HepG2 (cell line): ENCODE results near the gene ACSS1. TPM values are rescaled to one million over a fixed set of nuclear protein-coding genes. Genes with fewer than 3 reads are reported as not detected.

ENCODE experiments used
- ADNP ChIP-seq: sonication (generic); formaldehyde crosslinking; IDR thresholded peaks from 2 replicates; pipeline ENCODE4 v1.4.0; 2020; ENCODE audit warnings: missing genetic modification reagents
- ARID2 ChIP-seq: sonication (generic); formaldehyde crosslinking; IDR thresholded peaks from 2 replicates; pipeline ENCODE4 v1.8.1; 2022; ENCODE audit warnings: mild to moderate bottlenecking, missing genetic modification reagents, borderline replicate concordance
- CBX2 ChIP-seq, 2 experiments: fragments of 200-600 bp in 1 of 2; sonication (generic); formaldehyde crosslinking in 1 of 2; IDR thresholded peaks; 2 replicates each; pipeline versions ENCODE4 v1.7.0 to v1.8.1; 2018 to 2022; ENCODE audit warnings: low read depth in 2 of 2, low read length in 1 of 2, mild to moderate bottlenecking in 1 of 2, missing genetic modification reagents in 1 of 2
- ERF ChIP-seq: IDR thresholded peaks from 2 replicates; pipeline ENCODE4 v1.6.1; 2018; ENCODE audit warnings: missing biosample characterization, missing genetic modification reagents
- MEIS2 ChIP-seq: sonication (generic); formaldehyde crosslinking; IDR thresholded peaks from 2 replicates; pipeline ENCODE4 v1.9.0; 2021; ENCODE audit warnings: mild to moderate bottlenecking, missing genetic modification reagents
- NCOA5 ChIP-seq: sonication (generic); formaldehyde crosslinking; IDR thresholded peaks from 2 replicates; pipeline ENCODE4 v1.4.0; 2020; ENCODE audit warnings: missing genetic modification reagents
- STAG1 ChIP-seq: sonication (generic); formaldehyde crosslinking; IDR thresholded peaks from 2 replicates; pipeline ENCODE4 v1.4.0; 2020; ENCODE audit warnings: missing genetic modification reagents
- TBX2 ChIP-seq: sonication (generic); formaldehyde crosslinking; IDR thresholded peaks from 2 replicates; pipeline ENCODE4 v1.5.0; 2020; ENCODE audit warnings: missing genetic modification reagents, mild to moderate bottlenecking, borderline replicate concordance
- ZBED4 ChIP-seq: sonication (generic); formaldehyde crosslinking; IDR thresholded peaks from 2 replicates; pipeline ENCODE4 v1.4.0; 2020; ENCODE audit warnings: missing genetic modification reagents, borderline replicate concordance
- ZBTB1 ChIP-seq: sonication (generic); formaldehyde crosslinking; IDR thresholded peaks from 2 replicates; pipeline ENCODE4 v1.4.0; 2020; ENCODE audit warnings: missing genetic modification reagents, borderline replicate concordance
- ZGPAT ChIP-seq: IDR thresholded peaks from 2 replicates; pipeline ENCODE4 v1.6.1; 2016; ENCODE audit warnings: mild to moderate bottlenecking
- ZNF18 ChIP-seq: sonication (generic); formaldehyde crosslinking; IDR thresholded peaks from 2 replicates; pipeline ENCODE4 v1.8.0; 2022; ENCODE audit warnings: mild to moderate bottlenecking, missing genetic modification reagents; ENCODE audit not compliant: insufficient replicate concordance
- ZNF337 ChIP-seq: sonication (generic); formaldehyde crosslinking; IDR thresholded peaks from 2 replicates; pipeline ENCODE4 v1.5.1; 2020; ENCODE audit warnings: missing genetic modification reagents, low read depth, mild to moderate bottlenecking, borderline replicate concordance
- ZNF552 ChIP-seq: sonication (generic); formaldehyde crosslinking; IDR thresholded peaks from 2 replicates; pipeline ENCODE4 v1.9.0; 2022; ENCODE audit warnings: missing genetic modification reagents, mild to moderate bottlenecking, borderline replicate concordance
- ZNF678 ChIP-seq: sonication (generic); formaldehyde crosslinking; IDR thresholded peaks from 2 replicates; pipeline ENCODE4 v1.4.0; 2020; ENCODE audit warnings: mild to moderate bottlenecking, missing genetic modification reagents
- polyA plus RNA-seq, 8 experiments: library from polyadenylated mRNA; depleted of rRNA in 3 of 8; stranded (reverse) in 7 of 8; unstranded in 1 of 8; fragments of >200 nt; fragmentation: Illumina TruSeq in 4 of 8; extraction: Trizol in 4 of 8; gene quantifications; 2 replicates each; pipeline versions ENCODE4 v1.2.1 to v1.2.3, GENCODE V29; 2011 to 2016; ENCODE audit warnings: low read depth in 4 of 8, missing spikeins in 1 of 8, mixed read lengths in 1 of 8; ENCODE audit not compliant: insufficient read depth in 1 of 8
- total RNA-seq, 5 experiments: library from RNA; depleted of rRNA; stranded (reverse); fragments of >200 nt; fragmentation: Illumina TruSeq; extraction: Trizol; gene quantifications; 2 replicates each; pipeline ENCODE4 v1.2.3, GENCODE V29; 2016; ENCODE audit warnings: low read depth in 1 of 5
- TF ChIP-seq, protein P1 (sequence below): sonication (generic); formaldehyde crosslinking; IDR thresholded peaks from 2 replicates; pipeline ENCODE4 v1.9.0; 2022; ENCODE audit warnings: low read depth, missing genetic modification reagents
- TF ChIP-seq, protein P2 (sequence below), 2 experiments: sonication (generic) in 1 of 2; formaldehyde crosslinking in 1 of 2; IDR thresholded peaks; 2 replicates each; pipeline versions ENCODE4 v1.4.0 to v1.6.1; 2018 to 2020; ENCODE audit warnings: missing genetic modification reagents in 2 of 2, borderline replicate concordance in 1 of 2, low read depth in 1 of 2, mild to moderate bottlenecking in 1 of 2, missing biosample characterization in 1 of 2

Gene ACSS1
- total and polyA plus RNA-seq, 2 of the 13 experiments (the other 11 are each of a cell fraction or from before 2014, with no cell fraction given): 15.2 to 41.6 TPM

- TF ChIP-seq MEIS2 (CRISPR knock-in tag) (peak; percentile 76), ZNF337 (CRISPR knock-in tag) (no peak), NCOA5 (no peak), STAG1 (CRISPR knock-in tag) (peak; percentile 25), ZGPAT (CRISPR knock-in tag) (no peak), ZNF18 (CRISPR knock-in tag) (no peak), TBX2 (peak; percentile 45), ZNF552 (CRISPR knock-in tag) (no peak), CBX2 (IDR thresholded peaks at IDR 0.05; ENCODE audit: low read depth, low read length) (no peak), CBX2 (CRISPR knock-in tag; IDR thresholded peaks at IDR 0.05; ENCODE audit: low read depth) (no peak), ZNF678 (CRISPR knock-in tag) (no peak), ARID2 (CRISPR knock-in tag) (no peak), ZBTB1 (CRISPR knock-in tag) (peak; percentile 51; the same call in 1 of the 2 replicates), ZBED4 (CRISPR knock-in tag) (0 out of 2 replicates have a peak, but pooled peaks have one; percentile 57), ADNP (CRISPR knock-in tag) (no peak), ERF (CRISPR knock-in tag) (peak; percentile 44; the same call in 1 of the 2 replicates)
- TF ChIP-seq, protein P1, sequence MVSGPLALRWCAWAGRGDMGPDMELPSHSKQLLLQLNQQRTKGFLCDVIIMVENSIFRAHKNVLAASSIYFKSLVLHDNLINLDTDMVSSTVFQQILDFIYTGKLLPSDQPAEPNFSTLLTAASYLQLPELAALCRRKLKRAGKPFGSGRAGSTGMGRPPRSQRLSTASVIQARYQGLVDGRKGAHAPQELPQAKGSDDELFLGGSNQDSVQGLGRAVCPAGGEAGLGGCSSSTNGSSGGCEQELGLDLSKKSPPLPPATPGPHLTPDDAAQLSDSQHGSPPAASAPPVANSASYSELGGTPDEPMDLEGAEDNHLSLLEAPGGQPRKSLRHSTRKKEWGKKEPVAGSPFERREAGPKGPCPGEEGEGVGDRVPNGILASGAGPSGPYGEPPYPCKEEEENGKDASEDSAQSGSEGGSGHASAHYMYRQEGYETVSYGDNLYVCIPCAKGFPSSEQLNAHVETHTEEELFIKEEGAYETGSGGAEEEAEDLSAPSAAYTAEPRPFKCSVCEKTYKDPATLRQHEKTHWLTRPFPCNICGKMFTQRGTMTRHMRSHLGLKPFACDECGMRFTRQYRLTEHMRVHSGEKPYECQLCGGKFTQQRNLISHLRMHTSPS (CRISPR knock-in tag): no peak
- TF ChIP-seq, protein P2, sequence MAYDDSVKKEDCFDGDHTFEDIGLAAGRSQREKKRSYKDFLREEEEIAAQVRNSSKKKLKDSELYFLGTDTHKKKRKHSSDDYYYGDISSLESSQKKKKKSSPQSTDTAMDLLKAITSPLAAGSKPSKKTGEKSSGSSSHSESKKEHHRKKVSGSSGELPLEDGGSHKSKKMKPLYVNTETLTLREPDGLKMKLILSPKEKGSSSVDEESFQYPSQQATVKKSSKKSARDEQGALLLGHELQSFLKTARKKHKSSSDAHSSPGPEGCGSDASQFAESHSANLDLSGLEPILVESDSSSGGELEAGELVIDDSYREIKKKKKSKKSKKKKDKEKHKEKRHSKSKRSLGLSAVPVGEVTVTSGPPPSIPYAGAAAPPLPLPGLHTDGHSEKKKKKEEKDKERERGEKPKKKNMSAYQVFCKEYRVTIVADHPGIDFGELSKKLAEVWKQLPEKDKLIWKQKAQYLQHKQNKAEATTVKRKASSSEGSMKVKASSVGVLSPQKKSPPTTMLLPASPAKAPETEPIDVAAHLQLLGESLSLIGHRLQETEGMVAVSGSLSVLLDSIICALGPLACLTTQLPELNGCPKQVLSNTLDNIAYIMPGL (CRISPR knock-in tag; IDR thresholded peaks at IDR 0.05; ENCODE audit: borderline replicate concordance in 1 of 2, low read depth in 1 of 2): no peak
These were observed 23.3 kb upstream of the ACSS1 start (continued) for GRCh38 chr20:25081065-25081729.
